HG02571 (cell line): Measurements from ENCODE around the gene FBP1.
"Not testable (repeated sequence)": the region's sequence is repeated elsewhere in the genome, so short reads cannot be mapped to it uniquely, and the experiment has no call there.

ENCODE experiments used
- ATAC-seq: cut with Tn5 transposase; IDR thresholded peaks from one replicate; pipeline ENCODE4 v1.9.1; 2021; ENCODE audit warnings: mild to moderate bottlenecking, moderate library complexity; ENCODE audit not compliant: unreplicated experiment

Gene FBP1

DNA sequence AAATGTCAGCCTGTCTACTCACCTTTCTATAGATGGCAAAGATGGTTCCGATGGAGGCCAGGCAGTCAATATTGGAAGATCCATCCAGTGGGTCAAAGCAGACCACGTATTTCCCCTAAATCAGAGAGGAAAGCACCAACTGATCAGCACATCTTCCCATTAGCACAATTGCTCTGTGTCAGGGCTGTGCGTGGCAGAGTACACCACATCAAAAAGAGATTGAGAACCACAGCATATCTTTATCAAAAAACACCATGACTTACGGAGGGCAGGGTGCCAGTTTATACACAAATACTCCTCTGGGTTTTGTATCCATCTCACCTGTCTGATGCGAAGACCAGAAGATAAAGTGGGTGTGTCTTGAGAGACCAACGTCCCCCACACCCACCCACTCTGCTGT lies 54.8 kb downstream of the FBP1 start:
- ATAC-seq: no peak

DNA sequence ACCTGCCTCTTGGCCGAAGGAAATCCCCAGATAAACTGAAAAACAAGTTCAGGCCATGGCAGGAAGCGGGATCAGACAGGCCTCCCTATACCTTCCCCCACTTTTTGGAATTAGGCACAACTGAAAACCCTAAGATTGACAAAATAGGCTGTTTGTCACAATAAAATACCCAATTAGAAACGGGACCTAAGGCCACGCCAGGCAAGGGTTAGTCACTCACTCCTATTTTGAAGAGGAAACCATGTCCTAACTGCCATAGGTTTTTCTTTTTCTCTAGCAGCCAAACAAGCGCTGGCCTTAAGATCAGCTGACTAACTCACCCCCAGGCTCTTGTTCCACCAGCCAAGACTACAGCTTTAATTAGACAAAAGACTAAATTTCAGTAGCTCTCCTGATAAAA lies 57.6 kb downstream of the FBP1 start:
- no peak for ATAC-seq

DNA sequence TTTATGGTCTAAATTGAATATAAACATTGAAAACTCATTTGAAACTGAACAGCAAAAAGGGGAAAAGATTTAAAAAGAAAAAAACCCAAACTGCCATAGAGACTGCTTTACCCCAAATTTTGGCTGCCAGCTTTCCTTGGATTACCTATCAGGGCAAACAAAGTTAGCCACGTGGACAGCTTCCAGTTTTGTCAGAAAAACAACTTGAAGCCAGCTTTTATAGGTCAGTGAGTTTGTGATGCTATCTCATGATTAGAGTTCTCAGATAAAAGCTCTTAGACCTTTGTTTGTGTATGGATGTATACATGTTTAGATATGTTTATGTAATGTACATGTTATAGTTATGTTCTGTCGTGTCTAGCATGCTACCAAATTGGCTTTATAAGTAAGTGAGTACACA lies 61.7 kb downstream of the FBP1 start:
- ATAC-seq: no peak

DNA sequence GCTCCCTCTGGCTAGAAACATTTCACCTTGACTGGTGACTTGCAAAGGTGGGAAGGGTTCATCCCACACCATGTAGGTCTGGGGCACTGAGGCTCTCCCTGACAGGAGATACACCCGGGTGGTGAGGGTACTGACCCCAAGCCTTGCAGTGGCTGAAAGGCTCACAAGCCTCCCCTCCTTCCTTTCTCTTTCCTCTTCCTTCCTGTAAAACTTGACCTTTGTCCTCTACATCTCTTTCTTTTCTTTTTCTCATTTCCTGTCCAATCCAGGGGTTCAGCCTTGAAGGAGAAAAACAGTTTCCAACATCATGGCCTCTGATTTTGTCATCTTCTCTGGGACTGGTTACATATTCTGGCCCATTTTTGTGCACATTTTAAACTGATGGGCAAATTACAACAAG lies 62.3 kb downstream of the FBP1 start:
- no peak for ATAC-seq

DNA sequence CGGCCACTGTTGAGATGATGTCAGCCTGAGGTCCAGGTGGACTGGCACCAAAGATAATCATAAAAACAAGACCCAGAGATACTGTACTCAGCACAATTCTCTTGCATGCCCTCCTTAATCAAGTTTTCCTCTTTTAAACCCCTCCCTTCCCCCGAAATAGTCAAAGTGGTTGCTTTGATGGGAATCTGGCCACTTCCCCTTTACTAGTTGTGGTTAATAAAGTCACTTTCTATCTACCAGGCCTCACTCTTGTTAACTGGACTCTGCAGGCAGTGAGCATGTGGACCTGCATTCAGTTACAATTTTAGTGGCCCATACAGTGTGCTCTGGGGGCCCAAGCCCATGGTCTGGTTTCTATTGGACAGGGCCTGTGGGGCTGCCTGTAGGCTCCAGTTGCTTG lies 63.2 kb downstream of the FBP1 start:
- no peak for ATAC-seq

DNA sequence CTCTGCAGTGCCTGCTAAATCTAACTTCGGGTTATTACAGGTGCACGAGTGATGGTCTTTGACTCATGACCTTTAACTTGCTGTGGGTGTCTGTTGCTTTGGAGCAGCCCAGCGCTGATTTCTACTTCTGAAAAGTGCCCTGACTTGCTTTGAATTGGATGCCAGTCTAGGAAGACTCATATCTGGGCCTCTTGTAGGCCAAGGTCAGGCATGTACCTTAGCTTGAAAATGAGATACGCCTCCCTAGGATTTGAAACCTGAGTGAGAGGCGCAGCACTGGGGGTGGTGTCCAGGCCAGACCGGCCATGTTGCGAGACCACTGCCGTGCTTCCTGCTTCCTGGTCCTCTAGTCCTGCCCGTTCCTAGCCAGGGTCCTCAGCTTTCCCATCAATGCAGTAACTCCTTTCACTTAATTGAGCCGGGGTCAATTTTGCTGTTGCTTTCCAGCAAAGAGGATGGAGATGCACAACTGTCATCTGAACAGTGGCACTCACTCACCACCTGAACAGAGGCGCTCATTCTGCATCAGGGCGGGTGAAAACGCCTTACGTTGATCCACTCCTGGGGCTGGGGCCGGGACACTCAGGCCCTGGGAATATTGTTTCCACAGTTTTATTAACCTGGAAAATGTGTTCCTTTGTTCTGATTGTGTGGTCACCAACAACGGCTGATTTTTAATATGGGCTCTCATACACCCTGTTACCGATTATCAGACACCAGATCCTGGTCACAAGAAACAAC lies 70.2 kb downstream of the FBP1 start:
- no peak for ATAC-seq

DNA sequence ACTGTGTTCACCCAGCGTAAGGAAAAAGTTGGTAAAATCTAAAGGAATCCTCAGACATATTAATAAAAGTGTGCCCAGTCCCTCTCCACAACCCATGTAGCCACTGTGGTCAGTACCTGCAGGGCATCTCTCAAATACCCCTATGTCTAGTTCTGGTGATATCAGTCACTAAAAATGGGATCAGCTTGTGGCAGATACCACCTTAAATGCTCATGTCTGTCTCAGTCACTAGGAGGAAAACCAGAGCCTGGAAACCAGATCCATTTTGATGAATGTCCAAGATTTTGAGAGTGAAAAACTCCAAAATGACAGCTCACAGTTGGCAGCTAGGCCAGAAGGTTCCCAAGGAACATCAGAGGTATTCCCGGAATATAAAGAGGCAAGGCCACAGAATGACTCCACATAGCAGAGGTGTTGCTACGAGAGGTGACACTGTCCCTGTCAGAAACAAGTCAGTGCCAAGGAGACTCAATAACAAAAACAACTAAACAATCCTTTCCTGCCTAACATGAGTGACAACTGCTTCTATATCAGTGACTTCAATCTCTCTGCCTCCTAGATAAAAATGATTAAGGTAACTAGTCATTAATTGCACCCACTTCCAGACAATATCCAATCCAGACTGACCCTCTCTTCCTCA lies 70.9 kb downstream of the FBP1 start:
- no peak for ATAC-seq

DNA sequence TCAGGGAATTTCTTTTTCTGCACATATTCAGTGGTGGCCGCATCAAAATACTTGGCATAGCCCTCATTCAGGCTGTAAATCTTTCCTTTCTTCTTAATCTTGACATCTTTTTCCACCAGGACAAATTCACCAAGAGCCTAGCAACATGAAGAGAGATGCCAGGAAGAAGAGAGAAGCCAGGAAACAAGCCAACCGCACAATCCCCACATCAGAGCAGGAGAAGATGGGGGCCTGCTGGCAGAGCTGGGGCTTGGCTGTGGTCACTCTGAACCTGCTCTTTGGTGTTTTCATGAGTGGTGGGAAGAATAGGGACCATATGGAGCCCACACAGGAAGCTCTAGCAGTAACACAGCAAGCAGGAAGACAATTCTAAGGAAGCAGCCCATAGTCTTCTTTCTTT lies 72.0 kb downstream of the FBP1 start:
- no peak for ATAC-seq

DNA sequence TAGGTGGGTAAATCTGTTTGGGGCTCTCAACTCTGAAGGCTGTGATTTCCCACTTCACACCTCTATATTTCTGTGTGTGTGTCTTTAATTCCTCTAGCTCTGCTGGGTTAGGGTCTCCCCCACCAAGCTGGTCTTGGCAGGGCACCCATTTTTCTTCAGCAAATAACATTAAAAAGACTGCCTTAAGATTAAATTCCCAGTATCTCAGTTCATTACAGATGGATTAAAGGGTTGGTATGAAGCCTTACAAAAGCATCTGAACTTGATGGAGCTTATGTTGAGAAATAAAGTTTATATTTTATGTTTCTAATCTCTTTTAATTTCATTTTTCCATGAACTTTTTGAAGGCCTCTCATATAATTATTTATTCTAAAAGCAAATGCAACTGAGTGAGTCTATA lies 72.8 kb downstream of the FBP1 start:
- no peak for ATAC-seq

DNA sequence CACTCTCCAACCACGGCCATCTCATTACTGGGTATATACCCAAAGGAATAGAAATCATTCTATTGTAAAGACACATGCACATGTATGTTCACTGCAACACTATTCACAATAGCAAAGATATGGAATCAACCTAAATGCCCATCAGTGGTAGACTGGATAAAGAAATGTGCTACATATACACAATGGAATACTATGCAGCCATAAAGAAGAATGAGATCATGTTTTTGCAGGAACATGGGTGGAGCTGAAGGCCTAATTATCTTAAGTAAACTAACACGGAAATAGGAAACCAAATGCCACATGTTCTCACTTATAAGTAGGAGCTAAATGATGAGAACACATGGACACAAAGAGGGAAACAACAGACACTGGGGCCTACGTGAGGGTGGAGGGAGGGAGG lies 75.0 kb downstream of the FBP1 start:
- ATAC-seq: not testable (repeated sequence)

DNA sequence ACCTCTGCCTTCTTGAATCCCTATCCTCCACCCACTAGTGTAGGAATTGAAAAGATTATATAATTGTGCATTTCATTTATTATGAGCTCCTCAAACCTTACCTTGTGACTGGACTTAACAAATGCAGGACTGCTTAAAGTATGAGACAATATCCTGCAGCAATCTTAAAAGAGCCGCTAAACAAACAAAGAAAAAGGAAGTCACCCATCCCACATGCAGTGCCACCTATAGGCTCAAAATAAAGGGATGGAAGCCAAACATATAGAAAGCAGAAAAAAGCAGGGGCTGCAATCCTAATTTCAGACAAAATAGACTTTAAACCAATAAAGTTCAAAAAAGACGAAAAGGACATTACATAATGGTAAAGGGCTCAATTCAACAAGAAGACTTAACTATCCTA lies 75.8 kb downstream of the FBP1 start:
- ATAC-seq: no peak

DNA sequence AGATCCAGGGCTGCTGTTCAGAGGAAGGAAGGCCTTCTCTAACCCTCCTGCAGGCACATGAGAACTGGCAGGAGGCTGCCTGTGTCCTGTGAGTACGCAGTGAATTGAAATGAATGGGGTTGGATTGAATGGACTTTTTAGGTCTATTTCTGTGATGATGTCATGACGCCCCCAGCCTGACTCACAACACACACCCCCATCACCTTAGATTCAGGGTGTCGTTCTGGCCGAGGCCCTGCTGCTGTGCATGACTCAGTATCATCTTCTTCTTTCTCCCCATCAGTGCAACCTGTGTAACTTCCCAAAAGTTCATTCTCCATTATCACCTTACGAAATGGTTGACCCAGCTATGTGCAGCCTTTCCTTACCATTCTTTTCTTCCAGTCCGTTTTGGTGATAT lies 79.1 kb downstream of the FBP1 start:
- ATAC-seq: no peak

DNA sequence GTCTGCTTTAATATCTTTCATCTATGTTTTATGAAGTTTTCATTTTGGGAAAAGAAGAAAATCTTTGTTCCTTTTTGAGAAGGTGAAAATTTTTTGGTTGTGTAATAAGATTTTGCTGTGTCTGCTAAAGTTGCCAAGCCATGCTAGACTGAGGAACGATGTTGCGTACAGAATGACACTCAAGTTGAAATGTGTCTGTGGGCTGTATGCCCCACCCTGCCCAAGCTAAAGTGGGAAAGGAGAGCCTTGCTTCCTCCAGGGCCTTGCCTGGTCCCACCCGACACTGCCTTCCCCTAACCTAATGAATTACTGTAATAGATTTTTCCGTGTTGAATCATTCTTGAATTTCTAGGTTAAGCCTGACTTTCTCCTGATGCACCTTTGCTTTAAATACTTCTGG lies 81.9 kb downstream of the FBP1 start:
- no peak for ATAC-seq

DNA sequence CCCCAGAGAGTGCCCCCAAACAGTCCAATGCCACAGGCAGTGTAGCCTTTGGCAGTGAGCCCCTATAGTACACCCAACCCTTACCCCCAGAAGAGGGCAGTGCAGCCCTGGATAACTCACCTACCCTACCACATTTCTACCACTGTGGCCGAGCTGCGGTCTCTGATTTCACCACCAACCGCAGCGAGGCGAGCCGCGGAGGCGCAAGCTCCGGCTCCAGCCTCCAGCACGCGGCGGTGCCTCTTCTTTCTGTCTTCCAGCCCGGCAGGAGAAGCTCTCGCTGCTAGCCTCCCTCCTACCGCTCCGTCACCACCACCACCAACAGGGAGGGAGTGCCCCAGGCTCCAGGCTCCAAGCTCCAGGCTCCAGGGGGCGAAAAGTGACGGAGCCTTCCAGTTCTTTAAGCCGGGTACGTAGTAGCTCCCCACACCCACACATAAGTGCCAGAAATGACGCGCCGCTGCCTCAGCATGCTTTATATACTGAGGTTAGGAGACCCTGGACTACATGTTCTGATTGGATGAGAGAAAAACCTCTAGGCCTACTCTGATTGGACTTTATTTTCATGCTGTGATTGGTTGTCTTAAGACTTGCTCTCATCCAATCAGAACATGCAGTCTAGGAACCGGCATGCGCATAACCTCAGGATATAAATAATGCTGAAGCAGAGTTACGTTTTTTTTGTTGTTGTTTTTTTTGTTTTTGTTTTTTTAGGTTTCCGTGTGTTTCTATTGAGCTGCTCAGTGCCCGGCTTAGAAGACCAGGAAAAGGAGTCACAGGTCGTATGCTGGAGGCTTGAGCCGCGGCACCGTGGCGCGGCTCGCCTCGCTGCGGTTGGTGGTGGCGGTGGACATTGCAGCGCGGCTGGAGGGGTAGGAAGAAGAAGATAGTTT lies 84.6 kb downstream of the FBP1 start, which contains the start of gene PCAT7:
Gene PCAT7 (plus strand): TSS at position 645 of the 893 bp plus-strand sequence.
- ATAC-seq: no peak

DNA sequence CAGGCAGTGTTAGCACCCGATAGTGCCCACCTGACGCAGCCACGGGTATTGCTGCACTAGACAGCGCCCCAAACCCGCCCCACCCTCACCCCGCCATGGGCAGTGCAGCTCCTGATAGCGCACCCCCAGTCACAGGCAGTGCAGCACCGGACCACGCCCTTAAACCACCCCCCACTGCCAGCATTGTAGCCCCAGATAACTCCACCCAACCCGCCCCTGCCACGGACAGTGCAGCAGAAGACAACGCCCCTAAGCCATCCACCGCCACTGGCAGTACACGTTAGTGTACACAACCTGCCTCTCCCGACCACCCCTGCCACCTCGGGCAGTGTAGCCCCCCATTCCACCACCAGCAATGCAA lies 85.3 kb downstream of the FBP1 start:
- no peak for ATAC-seq
